ENCODE data around the gene PMVK. TPM values are rescaled to one million over a fixed set of nuclear protein-coding genes. Genes with fewer than 3 reads are reported as not detected.

The PMVK gene
- total and polyA plus RNA-seq, 2 of the 8 experiments (the other 6 are each of a cell fraction or from before 2014, with no cell fraction given): 23.8 to 26.5 TPM

- peak overlapping the region; percentile 78 for H3K4me2 ChIP-seq (ENCODE audit: insufficient read depth in 1 of 2, low read depth in 2 of 2, low read length in 2 of 2)
These were observed 33.4 kb upstream of the PMVK start for GRCh38 chr1:154969860-154970452.

More at GRCh38 chr1:154969860-154970452, 33.4 kb upstream of the PMVK start:
- H3K27ac ChIP-seq (ENCODE audit: low read depth, low read length): peak overlapping the region; percentile 46
- no peak overlapping the region; the same call in 1 of the 2 replicates for H2AK5ac ChIP-seq (ENCODE audit: low read depth, low read length)
- H3K4me1 ChIP-seq (replicated peaks in 1 of 4; ENCODE audit: control insufficient read depth in 3 of 4, insufficient read depth in 4 of 4, low read length in 3 of 4): peaks cover 3 to 19% (median 14%) of the 10 kb centered on the region in 4 experiments
- H3K9ac ChIP-seq (replicated peaks in 1 of 4; ENCODE audit: extremely low read depth in 1 of 4, low read depth in 3 of 4, low read length in 3 of 4): peak overlapping the region; percentile 53 to 71 (median 62)
- POLR2A ChIA-PET (ENCODE audit: partially characterized antibody): interaction anchor here (0.6 to 42.8 kb wide), 13 partner anchors 11 to 1382 kb away, joined by 3 to 702 read pairs (median 5); partner anchors contain the start of genes ADAM15, FLAD1, LENEP and PBXIP1
- peak overlapping the region; percentile 50 for H3K56ac ChIP-seq (replicated peaks; ENCODE audit: insufficient read length, low read depth, low read length)
- H2BK12ac ChIP-seq (ENCODE audit: low read depth, low read length): no peak overlapping the region; the same call in 1 of the 2 replicates
- H2BK15ac ChIP-seq (ENCODE audit: low read length): no peak overlapping the region
- no peak overlapping the region for H3K23ac ChIP-seq (ENCODE audit: insufficient read length)
- peak overlapping the region; percentile 99 for H2BK5ac ChIP-seq (ENCODE audit: low read depth, low read length)
- no peak overlapping the region for H2AFZ ChIP-seq (ENCODE audit: low read length)
- H4K5ac ChIP-seq (ENCODE audit: insufficient read length, low read depth, low read length): peak overlapping the region; percentile 5
- no peak for DNase-seq (ENCODE audit: low read depth in 1 of 2, low spot score in 2 of 2)
- no peak overlapping the region for H3K14ac ChIP-seq (ENCODE audit: insufficient read length)
- H3K79me1 ChIP-seq (ENCODE audit: low read depth, low read length): peaks cover 14% of the 10 kb centered on the region; the same call in 1 of the 2 replicates
- H3K27me3 ChIP-seq (replicated peaks in 1 of 4; ENCODE audit: control insufficient read depth in 3 of 4, extremely low read depth in 1 of 4, insufficient read depth in 3 of 4, low read length in 3 of 4): no peaks in the 10 kb centered on the region
- H4K20me1 ChIP-seq (replicated peaks in 1 of 2; ENCODE audit: control insufficient read depth in 1 of 2, insufficient read depth in 2 of 2, low read length in 2 of 2): peaks cover 9% of the 10 kb centered on the region in 2 experiments
- peak overlapping the region; percentile 81 for H3K18ac ChIP-seq (ENCODE audit: extremely low read depth, low read length)
- no peak overlapping the region for H2BK120ac ChIP-seq (replicated peaks; ENCODE audit: low read depth, low read length)
- H3K79me2 ChIP-seq (ENCODE audit: control insufficient read depth in 1 of 2, insufficient read depth in 2 of 2, low read length in 2 of 2): peaks cover 6 to 39% of the 10 kb centered on the region in 2 experiments; a peak in 3 of 4 replicates
- H3K4me3 ChIP-seq (ENCODE audit: extremely low read depth in 1 of 4, insufficient read depth in 2 of 4, low read depth in 3 of 4, low read length in 4 of 4): peak overlapping the region; percentile 61 to 80 (median 76)
- H3K36me3 ChIP-seq (ENCODE audit: control insufficient read depth in 2 of 4, insufficient read depth in 4 of 4, low read length in 3 of 4): peaks cover 14 to 32% (median 28%) of the 10 kb centered on the region in 4 experiments
- FAIRE-seq: no peak
- no peak overlapping the region for H3K4ac ChIP-seq (replicated peaks; ENCODE audit: insufficient read length, low read depth, low read length)
- H2BK20ac ChIP-seq (ENCODE audit: low read length): no peak overlapping the region
- no peak overlapping the region for H4K91ac ChIP-seq (replicated peaks; ENCODE audit: insufficient read length, low read length)
- CTCF ChIA-PET (ENCODE audit: partially characterized antibody): interaction anchor here (0.7 to 20.6 kb wide), 14 partner anchors 10 to 115 kb away, joined by 3 to 334 read pairs (median 7); partner anchors contain the start of genes ADAM15, EFNA4, FLAD1 and LENEP
- WGBS, 2 experiments (ENCODE audit: extremely low coverage in 1 of 2, insufficient coverage in 1 of 2, insufficient read length in 1 of 2, insufficient replicate concordance in 2 of 2, low coverage in 1 of 2, low lambda C conversion rate in 2 of 2, missing lambda C conversion rate in 1 of 2): 7% methylated on average over 10 of the region's 22 CpGs; no CpG with 5 or more reads in 1 of the 2 experiments
- H3K9me3 ChIP-seq (ENCODE audit: insufficient read depth in 2 of 2, low read depth in 1 of 2, low read length in 1 of 2): no peaks in the 10 kb centered on the region
- H4K8ac ChIP-seq (ENCODE audit: extremely low read depth, insufficient read depth, low read length): peak overlapping the region; percentile 30
- peaks cover 24% of the 10 kb centered on the region for H3K23me2 ChIP-seq (ENCODE audit: low read depth, low read length)
- no peak for TF ChIP-seq KDM1A (IDR thresholded peaks at IDR 0.05; ENCODE audit: borderline replicate concordance, low read length)

Measured in H1 (cell line).